ENCODE measurements around the gene SMAP1. TPM values are rescaled to one million over a fixed set of nuclear protein-coding genes. Genes with fewer than 3 reads are reported as not detected.

The SMAP1 gene
- polyA plus RNA-seq, 6 donors from 2014 or later: 13.0 to 16.6 (median 15.8) TPM

DNA sequence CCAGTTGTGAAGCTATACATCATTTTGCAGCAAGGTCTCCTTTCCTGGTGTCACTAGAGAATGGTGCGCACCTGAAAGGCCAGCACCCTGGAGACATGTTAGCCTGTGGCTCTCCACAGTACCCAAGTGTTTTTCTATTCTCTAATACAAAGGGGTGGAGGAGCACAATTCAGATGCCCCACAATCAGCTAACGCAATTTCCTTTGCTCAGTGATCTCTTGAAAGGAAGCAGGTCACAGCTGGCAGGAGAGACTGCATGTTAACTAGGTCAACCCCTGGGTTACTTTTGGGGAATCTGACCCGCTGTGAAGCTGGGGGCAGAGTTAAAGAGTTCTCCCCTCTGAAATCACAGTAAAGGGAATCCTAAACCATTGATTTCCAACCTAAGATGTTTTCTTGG, 196.7 kb downstream of the SMAP1 start:
- Mint-ChIP-seq H3K36me3 (peaks cover 13 to 18% of the 10 kb centered on the region in 2 donors), H3K27ac (no peak overlapping the region), H3K4me3 (no peak overlapping the region), H3K4me1 (peaks cover 7 to 11% (median 11%) of the 10 kb centered on the region in 3 donors), H3K27me3 (no peaks in the 10 kb centered on the region), H3K9me3 (peaks cover 0 to 8% (median 0%) of the 10 kb centered on the region in 7 donors)
- DNase-seq (no peak), ATAC-seq (ENCODE audit: low read depth in 2 of 2) (no peak)

DNA sequence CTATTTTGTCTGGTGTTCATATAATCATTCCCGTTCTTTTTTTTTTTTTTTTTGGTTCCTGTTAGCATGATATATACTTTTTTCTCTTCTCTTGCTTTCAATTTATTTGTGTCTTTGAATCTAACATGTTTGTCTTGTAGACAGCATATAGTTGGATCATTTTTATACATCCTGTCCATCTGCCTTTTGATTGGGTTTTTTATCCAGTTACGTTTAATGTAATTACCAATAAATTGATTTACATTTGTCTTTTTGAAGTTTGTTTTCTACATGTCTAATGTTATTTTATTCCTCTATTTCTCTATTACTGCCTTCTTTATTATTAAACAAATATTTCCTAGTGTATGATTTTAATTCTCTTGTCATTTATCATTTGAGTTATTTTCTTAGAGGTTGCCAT, 204.8 kb downstream of the SMAP1 start:
- no peaks in the 10 kb centered on the region for H3K4me1 Mint-ChIP-seq
- peak overlapping the region in 1 of 8 donors; percentile 42 for H3K4me3 Mint-ChIP-seq
- peaks cover 11 to 22% of the 10 kb centered on the region in 2 donors for H3K36me3 Mint-ChIP-seq
- DNase-seq (no peak), ATAC-seq (ENCODE audit: low read depth in 2 of 2) (no peak)
- no peak overlapping the region for H3K27ac Mint-ChIP-seq
- peaks cover 0 to 25% (median 8%) of the 10 kb centered on the region in 3 donors for H3K27me3 Mint-ChIP-seq
- H3K9me3 Mint-ChIP-seq: peaks cover 9 to 40% (median 23%) of the 10 kb centered on the region in 7 donors

DNA sequence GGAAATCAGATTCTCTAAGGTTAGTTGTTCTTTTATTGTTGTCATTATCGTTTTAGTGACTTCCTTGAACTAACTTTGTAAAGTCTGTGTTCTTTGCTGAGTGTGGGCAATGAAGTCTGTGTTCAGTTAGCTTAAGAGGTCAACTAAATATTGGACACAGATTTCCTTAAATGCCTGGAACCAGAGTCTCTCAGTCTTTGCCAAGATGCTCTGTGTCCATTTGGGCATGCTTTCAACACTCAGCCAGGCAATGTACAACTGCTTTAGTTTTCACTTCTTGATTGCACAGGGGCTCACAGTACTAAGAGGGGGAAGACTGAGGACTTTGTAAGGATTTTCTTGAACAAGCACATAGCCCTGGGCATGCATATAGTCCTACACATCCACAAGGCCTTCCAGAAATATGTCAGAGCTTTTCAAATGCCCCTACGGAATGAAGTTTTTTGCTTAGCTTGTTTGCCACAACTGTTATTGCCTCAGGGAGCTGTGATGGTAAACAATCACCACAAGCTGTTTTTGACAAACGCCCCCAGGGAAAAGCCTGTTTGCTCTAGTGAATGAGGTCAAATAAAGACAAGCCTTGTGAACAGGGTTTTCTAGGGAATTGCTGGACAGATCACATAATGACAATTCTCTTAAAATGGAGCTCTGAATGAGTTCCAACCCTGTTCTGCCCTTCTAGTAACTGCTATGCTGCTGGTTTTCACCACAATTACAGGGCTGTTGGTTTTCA, 206.7 kb downstream of the SMAP1 start:
- Mint-ChIP-seq H3K4me3 (no peak overlapping the region), H3K27me3 (peaks cover 12 to 26% (median 15%) of the 10 kb centered on the region in 3 donors), H3K36me3 (peaks cover 11 to 22% of the 10 kb centered on the region in 2 donors), H3K27ac (no peak overlapping the region), H3K9me3 (peaks cover 9 to 40% (median 23%) of the 10 kb centered on the region in 7 donors), H3K4me1 (no peaks in the 10 kb centered on the region)
- DNase-seq: no peak
- no peak for ATAC-seq (ENCODE audit: low read depth in 2 of 2)

DNA sequence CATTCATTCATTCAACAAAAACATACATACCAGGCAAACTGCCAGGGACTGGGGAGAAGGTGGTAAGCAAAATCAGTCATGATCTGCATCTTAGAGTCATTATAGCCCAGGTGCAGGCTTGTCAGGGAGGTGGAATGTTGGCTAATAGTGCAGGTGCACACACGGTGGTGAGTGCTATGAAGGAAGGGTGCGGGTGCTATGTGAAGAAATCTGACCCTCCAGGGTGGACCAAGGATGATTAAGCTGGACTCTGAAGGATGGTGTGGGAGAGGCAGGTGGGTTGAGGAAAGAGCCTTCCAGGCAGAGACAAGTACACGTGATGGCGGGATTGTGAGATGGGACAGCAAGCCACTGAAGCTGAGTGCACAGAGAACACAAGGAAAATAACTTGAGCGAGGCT, 211.8 kb downstream of the SMAP1 start:
- H3K27me3 Mint-ChIP-seq: peaks cover 27 to 45% (median 31%) of the 10 kb centered on the region in 3 donors
- ATAC-seq (ENCODE audit: low read depth in 2 of 2): no peak

DNA sequence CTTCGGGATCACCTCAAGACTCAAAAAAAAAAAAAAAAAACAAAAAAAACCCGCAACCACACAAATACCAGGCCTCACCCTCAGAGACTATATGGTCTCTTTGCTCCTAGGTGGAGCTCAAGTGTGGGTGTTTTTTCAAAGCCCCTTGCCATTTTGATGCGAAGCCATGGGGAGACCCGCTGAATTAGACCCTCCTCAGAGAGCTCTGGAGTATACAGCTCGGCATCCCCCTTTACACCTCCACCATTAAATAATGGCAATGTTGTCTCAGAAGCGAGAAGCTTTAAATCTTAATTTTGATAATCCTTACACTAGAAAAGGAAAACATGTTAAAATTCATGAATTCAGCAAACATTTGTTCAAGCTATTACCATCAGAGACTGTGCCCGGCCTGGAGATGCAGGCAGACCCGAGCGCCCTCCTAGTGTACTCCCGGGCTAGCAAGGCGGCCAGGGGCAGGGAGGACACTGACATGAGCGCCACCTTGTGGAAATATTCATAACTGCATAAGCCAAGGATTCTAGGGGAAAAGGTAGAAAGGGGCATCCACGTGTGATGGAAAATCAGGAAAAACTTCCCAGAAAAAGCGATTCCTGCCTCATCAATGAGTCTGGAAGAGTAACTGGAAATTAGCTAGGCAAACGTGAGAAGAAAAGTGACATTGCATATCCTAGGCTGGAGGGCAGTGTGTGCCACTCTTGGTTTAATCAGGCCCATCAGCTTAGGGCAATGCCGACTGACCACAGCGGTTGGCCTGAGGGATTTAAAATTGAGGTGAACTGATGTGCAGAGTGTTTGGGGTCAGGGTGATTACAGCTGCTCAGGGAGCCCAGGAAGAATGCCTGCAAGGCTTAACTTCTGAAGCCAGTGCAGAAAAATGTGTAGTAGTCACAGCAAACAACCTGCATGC, 216.6 kb downstream of the SMAP1 start:
- ATAC-seq (ENCODE audit: low read depth in 2 of 2) (peak; percentile 67 to 74), DNase-seq (peak; percentile 53)
- H3K36me3 Mint-ChIP-seq: no peaks in the 10 kb centered on the region

More for the DNA sequence above, 211.8 kb downstream of the SMAP1 start:
- no peak for DNase-seq
- H3K9me3 Mint-ChIP-seq: peaks cover 0 to 4% (median 0%) of the 10 kb centered on the region in 7 donors
- H3K4me3 Mint-ChIP-seq: no peak overlapping the region
- H3K36me3 Mint-ChIP-seq: no peaks in the 10 kb centered on the region
- H3K4me1 Mint-ChIP-seq: peaks cover 0 to 3% (median 0%) of the 10 kb centered on the region in 3 donors
- peak overlapping the region in 1 of 6 donors; percentile 48 for H3K27ac Mint-ChIP-seq

DNA sequence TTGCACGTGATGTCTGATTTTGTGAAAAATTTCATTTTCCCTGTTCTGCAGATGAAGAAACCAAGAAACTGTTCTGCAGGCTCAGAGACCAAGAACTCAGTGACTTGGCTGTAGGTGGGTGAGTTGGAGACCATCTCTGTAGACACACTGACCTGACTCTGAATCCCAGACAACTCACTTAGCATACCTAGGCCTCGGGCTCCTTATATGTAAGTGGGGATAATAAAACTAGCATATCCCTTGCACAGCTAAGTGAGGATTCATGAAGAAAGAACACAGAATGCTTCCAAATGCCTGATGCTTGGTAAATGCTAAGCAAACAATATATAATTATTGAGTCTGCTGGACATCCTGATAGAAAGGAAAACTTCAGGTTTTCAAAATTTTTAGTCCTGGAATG, 218.4 kb downstream of the SMAP1 start:
- H3K36me3 Mint-ChIP-seq: no peaks in the 10 kb centered on the region
- no peaks in the 10 kb centered on the region for H3K9me3 Mint-ChIP-seq
- H3K27me3 Mint-ChIP-seq: peaks cover 12 to 33% (median 26%) of the 10 kb centered on the region in 3 donors
- H3K27ac Mint-ChIP-seq: no peak overlapping the region
- ATAC-seq (ENCODE audit: low read depth in 2 of 2): no peak
- DNase-seq: no peak
- no peak overlapping the region for H3K4me3 Mint-ChIP-seq
- peaks cover 0 to 4% (median 0%) of the 10 kb centered on the region in 3 donors for H3K4me1 Mint-ChIP-seq

More for the DNA sequence above, 216.6 kb downstream of the SMAP1 start:
- Mint-ChIP-seq H3K27me3 (peaks cover 15 to 36% (median 31%) of the 10 kb centered on the region in 3 donors), H3K4me3 (no peak overlapping the region), H3K4me1 (peaks cover 0 to 4% (median 0%) of the 10 kb centered on the region in 3 donors), H3K9me3 (no peaks in the 10 kb centered on the region), H3K27ac (no peak overlapping the region)

DNA sequence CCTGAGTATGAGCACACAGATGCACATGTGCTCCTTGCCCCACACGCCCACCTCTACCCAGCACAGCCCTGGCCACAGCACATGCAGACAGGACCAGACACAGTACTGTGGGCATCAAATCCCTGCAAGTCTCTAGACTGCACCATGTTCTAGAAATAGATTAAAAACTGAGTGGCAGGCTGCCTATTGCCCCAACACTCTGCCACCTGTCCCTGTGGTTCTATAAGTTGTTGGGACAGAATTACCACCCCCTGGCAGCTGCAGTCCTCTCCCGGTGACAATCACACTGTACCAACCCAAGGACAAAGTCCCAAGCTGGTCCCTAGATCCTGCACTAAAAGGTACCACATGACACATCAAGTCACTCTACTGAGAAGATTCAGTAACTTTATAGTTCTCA, 219.0 kb downstream of the SMAP1 start:
- Mint-ChIP-seq H3K27me3 (peaks cover 9 to 27% (median 20%) of the 10 kb centered on the region in 3 donors), H3K4me1 (peaks cover 0 to 4% (median 0%) of the 10 kb centered on the region in 3 donors), H3K36me3 (no peaks in the 10 kb centered on the region), H3K27ac (peak overlapping the region in 1 of 6 donors; percentile 88), H3K9me3 (no peaks in the 10 kb centered on the region), H3K4me3 (no peak overlapping the region)
- DNase-seq (no peak), ATAC-seq (ENCODE audit: low read depth in 2 of 2) (no peak)

DNA sequence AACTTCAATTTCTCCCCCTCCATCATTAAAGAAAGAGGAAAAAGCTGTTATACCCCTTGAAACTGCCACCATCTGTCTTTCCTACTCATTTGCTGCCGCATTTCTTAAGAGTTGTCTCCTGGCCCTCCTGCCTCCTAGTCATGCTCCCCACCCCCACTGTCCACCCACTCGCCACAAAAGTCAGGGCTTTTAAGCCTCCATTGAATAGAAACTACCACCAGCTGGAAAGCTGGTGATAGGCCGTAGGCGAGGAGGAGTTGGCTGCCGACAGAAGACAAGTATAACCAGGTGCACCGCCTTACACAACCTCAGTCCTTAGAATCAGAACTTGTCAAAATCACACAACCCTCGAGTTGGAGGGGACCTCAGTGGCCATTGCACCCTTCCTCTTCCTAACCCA, 221.6 kb downstream of the SMAP1 start:
- no peak for DNase-seq
- no peak for ATAC-seq (ENCODE audit: low read depth in 2 of 2)

DNA sequence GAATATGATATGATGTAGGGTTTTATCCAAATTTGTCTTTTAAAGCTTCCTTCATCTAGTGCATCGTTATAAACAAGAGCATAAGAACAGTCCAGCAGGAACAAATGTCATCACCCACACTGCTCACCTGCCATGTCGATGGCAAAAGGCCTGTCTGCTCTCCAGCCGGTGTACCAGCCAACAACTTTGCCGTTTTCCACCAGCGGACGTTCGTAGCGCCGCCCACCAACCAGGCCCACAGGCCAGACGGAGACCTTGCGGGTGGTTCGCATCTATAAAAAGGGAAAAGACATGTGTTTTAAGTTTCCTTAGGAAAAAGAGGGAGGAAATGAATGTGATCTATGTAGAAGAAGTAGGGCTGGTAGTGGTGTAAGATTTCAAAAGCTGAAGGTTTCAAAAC, 226.3 kb downstream of the SMAP1 start:
- H3K4me1 Mint-ChIP-seq: no peaks in the 10 kb centered on the region
- no peak for ATAC-seq (ENCODE audit: low read depth in 2 of 2)
- H3K27me3 Mint-ChIP-seq: peaks cover 13 to 20% (median 15%) of the 10 kb centered on the region in 3 donors

More for the DNA sequence above, 221.6 kb downstream of the SMAP1 start:
- peaks cover 0 to 3% (median 0%) of the 10 kb centered on the region in 3 donors for H3K4me1 Mint-ChIP-seq
- H3K36me3 Mint-ChIP-seq: no peaks in the 10 kb centered on the region
- peak overlapping the region in 1 of 8 donors; percentile 32 for H3K4me3 Mint-ChIP-seq
- peaks cover 3 to 19% (median 18%) of the 10 kb centered on the region in 3 donors for H3K27me3 Mint-ChIP-seq
- peak overlapping the region in 2 of 6 donors; percentile 1 to 10 for H3K27ac Mint-ChIP-seq
- H3K9me3 Mint-ChIP-seq: no peaks in the 10 kb centered on the region

DNA sequence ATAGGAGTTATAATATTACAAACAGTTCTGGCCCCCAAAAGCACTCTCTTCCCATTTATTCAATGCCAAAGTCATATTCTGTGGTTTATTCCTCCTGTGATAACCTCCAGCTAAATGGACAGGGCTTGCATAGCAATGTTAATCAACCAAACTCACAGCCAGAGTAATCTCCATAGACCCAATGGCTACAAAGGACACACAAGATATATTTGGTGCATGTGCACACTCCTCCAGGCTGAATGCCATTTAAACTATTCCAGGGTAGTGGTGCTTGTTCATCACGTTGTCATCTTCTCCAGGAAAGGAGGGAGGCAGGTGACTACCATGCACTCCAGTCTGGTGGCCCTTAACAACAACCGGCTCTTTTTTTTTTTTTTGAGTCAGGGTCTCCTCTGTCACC, 232.4 kb downstream of the SMAP1 start:
- H3K4me1 Mint-ChIP-seq: no peaks in the 10 kb centered on the region

More for the DNA sequence above, 226.3 kb downstream of the SMAP1 start:
- H3K36me3 Mint-ChIP-seq: no peaks in the 10 kb centered on the region
- H3K4me3 Mint-ChIP-seq: no peak overlapping the region
- H3K9me3 Mint-ChIP-seq: no peaks in the 10 kb centered on the region
- no peak overlapping the region for H3K27ac Mint-ChIP-seq
- no peak for DNase-seq

DNA sequence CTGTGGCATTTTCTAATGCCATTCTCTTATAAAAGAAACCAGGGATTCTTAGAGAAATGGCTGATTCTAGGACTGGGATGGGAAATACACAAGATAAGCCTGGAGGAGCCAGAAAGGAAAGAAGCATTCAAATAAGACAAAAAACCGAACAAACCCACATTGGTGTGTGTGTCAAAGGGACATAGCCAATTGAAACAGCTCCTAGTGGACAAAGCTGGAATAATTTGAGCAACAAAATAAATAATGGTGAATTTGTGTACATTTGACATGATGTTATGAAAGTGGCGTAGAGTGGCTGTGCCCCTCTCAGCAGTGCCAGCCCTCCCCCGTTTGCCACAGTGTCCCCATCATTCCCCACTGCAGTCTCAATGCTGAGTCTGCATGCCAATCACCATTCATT, 233.6 kb downstream of the SMAP1 start:
- peaks cover 0 to 3% (median 0%) of the 10 kb centered on the region in 7 donors for H3K9me3 Mint-ChIP-seq
- no peak overlapping the region for H3K27ac Mint-ChIP-seq
- DNase-seq (no peak), ATAC-seq (ENCODE audit: low read depth in 2 of 2) (no peak)
- H3K4me1 Mint-ChIP-seq: no peaks in the 10 kb centered on the region
- no peaks in the 10 kb centered on the region for H3K36me3 Mint-ChIP-seq
- H3K27me3 Mint-ChIP-seq: peaks cover 21 to 48% (median 24%) of the 10 kb centered on the region in 3 donors
- H3K4me3 Mint-ChIP-seq: no peak overlapping the region

More for the DNA sequence above, 232.4 kb downstream of the SMAP1 start:
- Mint-ChIP-seq H3K9me3 (peaks cover 0 to 3% (median 0%) of the 10 kb centered on the region in 7 donors), H3K27ac (no peak overlapping the region), H3K4me3 (no peak overlapping the region), H3K27me3 (peaks cover 26 to 41% (median 26%) of the 10 kb centered on the region in 3 donors), H3K36me3 (no peaks in the 10 kb centered on the region)
- ATAC-seq (ENCODE audit: low read depth in 2 of 2) (no peak), DNase-seq (no peak)

DNA sequence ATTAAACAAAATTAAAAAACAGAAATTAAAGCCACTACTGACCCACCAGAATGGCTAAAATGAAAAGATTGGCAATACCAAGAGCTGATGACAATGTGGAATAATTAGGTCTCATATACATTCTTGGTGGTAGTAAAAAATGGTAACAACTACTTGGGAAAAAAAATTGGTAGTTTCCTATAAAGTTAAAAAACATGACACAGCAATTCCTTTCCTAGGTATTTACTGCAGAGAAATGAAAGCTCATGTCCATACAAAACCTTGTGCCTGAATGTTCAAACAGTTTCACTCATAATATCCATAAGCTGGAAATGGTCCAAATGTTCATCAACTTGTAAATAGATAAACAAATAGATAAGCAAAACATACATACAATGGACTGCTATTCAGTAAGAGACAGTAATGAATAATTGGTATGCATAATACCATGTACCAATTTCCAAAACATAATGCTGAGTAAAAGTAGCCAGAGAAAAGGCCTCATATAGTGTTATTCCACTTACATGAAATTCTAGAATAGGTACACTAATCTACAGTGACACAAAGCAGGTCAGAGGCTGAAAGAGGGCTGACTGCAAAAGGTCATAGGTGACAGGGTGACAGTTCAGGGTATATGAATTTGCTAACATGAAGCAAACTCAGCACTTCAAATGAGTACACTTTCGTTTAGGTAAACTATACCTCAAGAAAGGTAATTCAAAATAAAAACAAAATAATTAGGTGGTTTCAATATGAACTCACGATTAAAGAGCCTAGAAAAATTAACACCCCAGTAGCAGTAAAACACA, 236.2 kb downstream of the SMAP1 start:
- Mint-ChIP-seq H3K27ac (no peak overlapping the region), H3K9me3 (peaks cover 0 to 3% (median 0%) of the 10 kb centered on the region in 7 donors), H3K27me3 (peaks cover 16 to 59% (median 21%) of the 10 kb centered on the region in 3 donors), H3K4me3 (no peak overlapping the region), H3K36me3 (no peaks in the 10 kb centered on the region), H3K4me1 (no peaks in the 10 kb centered on the region)
- DNase-seq (no peak), ATAC-seq (ENCODE audit: low read depth in 2 of 2) (no peak)

DNA sequence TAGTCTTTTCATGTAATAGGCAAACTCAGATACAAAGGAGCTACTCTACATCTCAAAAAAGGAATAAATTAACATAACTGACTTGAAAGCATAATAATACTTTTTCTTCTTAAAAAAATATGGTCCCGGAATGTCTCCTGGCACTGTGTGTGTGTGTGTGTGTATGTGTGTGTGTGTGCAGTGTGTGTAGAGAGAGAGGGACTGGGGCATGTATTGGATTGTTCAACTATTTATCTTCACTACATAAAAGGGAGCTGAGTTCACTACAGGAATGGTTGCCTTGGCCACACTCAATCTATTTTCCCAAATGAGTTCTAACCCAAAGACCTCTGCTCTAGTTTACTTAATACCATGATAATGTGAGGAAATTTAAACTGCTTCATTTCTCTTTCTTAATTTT, 238.1 kb downstream of the SMAP1 start:
- no peak overlapping the region for H3K4me3 Mint-ChIP-seq
- H3K27ac Mint-ChIP-seq: no peak overlapping the region
- H3K4me1 Mint-ChIP-seq: no peaks in the 10 kb centered on the region
- H3K9me3 Mint-ChIP-seq: peaks cover 0 to 3% (median 0%) of the 10 kb centered on the region in 7 donors
- peaks cover 10 to 42% (median 13%) of the 10 kb centered on the region in 3 donors for H3K27me3 Mint-ChIP-seq
- H3K36me3 Mint-ChIP-seq: no peaks in the 10 kb centered on the region
- ATAC-seq (ENCODE audit: low read depth in 2 of 2): no peak
- no peak for DNase-seq
